Hepatic stellate cell (primary cell): ENCODE results near the gene KCNT1.
A peak's percentile ranks its signal among the peaks of the same experiment; 100 is the strongest.

Experiments used
- DNase-seq: peaks from one replicate; pipeline ENCODE4 v3.0.0; 2011; ENCODE audit warnings: low spot score

Gene KCNT1

DNA sequence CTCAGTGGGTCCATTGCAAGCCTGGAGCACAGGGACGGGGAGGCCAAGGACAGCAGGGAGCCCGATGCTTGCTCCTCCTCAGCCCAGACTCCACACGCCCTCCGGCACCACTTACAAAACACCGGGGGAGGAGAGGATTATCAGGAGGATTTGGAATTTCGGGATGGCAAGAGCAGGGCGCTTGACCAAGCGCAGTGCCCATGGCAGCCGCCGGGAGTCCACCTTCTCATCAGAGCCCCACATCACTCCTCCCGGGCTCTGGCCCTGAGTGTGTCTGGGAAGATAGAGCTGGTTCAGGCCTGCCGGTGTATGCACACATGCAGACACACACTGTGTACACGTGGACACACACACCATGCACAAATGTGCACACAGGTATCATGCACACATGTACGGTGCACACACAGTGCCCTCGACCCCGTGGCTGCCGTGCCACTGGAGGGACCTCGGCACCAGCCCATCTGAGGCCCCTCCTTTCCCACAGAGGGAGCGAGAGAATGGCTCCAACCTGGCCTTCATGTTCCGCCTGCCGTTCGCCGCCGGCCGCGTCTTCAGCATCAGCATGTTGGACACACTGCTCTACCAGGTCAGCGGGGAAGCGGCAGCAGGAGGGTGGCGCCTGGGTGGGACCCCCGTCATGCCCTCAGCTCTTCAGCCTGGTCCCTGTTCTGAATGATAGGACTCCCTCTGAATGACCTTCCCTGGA, 81.7 kb downstream of the KCNT1 start:
- no peak for DNase-seq

DNA sequence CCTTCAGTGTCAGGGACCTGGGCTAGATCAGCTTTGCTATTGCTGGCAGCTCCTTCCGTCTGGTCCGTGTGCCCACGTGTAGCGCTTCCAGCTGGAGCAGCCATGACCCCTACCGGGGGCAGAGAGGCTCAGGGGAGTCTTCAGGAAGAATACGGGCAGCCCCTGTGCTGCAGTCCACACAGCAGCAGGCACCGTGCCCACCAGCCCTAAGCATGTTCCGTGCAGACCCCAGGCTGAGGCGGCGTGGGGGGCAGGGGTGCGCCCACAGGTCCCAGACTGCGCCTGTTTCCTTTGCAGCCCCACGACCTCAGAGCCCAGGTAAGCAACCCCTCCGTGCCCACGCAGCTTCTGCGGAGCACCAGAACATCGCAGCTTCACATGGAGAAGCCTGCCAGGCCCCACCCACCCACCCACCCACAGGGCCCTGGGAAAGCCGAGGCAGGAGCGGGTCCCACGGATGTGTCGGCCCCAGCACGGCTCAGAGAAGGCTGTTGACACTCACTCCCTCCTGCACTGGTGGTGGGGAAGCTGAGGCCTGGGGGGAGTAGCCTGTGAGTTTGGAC, 83.1 kb downstream of the KCNT1 start:
- no peak for DNase-seq

DNA sequence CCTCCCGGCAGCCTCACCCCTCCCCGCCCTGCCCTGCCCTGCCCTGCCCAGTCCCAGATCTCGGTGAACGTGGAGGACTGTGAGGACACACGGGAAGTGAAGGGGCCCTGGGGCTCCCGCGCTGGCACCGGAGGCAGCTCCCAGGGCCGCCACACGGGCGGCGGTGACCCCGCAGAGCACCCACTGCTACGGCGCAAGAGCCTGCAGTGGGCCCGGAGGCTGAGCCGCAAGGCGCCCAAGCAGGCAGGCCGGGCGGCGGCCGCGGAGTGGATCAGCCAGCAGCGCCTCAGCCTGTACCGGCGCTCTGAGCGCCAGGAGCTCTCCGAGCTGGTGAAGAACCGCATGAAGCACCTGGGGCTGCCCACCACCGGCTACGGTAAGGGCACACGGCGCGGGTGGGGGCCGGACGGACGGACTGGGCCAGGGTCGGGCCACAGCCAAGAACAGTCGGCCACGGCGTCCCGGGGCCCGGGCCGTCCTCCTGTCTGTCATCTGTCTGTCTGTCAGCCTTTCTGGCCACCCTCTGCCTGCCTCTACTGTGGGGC, 84.2 kb downstream of the KCNT1 start:
- DNase-seq, result no peak

DNA sequence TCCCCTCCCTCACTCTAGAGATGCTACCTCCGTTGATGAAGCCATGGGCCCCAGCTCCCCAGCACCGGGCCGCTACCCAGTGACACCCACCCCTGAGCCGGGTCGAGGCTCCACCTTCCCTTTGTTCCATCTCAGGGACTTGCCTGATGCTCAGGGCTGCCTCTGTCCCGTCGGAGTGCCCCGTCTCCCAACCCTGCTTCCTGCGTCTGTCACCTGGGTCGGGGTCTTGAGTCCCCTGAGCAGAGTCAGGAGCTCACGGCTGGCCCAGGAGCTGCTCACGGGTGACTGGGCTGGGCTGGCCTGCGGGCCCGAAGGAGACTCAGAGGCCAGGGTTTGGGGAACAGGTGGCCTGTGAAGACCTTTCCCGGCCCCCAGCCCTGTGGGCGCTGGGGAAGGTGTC, 85.3 kb downstream of the KCNT1 start:
- DNase-seq, result no peak

DNA sequence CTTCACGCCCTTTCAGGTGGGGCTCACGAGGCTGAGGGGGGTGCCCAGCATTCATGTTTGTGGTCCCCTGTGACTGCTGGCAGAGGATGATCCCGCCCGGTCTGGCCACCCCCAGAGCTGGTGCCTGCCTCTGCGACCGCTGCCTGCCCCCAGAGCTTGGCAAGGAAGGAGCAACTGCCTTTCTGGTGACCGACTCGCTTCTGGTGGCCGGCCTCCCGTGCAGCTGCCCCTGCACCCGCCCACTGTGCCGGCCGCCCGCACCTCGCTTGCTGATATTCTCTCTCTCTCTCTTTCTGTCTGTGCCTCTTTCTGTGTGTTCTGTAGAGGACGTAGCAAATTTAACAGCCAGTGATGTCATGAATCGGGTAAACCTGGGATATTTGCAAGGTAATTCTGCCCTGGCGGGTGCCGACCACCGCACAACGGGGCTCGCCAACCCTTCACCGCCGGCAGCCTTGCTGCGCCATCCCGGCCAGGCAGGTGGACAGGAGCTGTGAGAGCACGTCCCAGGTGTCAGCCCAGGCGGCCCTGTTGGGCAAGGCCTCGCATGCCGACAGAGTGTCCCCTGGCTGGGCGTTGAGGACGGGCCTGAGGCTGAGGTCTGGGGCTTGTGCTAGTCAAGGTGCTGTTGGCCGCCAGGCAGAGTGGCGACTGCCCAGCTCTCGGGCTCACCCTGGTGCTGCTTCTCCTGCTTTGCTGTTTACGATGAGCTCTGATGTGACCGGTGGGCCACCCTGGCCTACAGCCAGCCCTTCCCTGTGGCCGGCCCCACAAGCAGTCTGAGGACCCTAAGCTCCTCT, 86.0 kb downstream of the KCNT1 start:
- no peak for DNase-seq

DNA sequence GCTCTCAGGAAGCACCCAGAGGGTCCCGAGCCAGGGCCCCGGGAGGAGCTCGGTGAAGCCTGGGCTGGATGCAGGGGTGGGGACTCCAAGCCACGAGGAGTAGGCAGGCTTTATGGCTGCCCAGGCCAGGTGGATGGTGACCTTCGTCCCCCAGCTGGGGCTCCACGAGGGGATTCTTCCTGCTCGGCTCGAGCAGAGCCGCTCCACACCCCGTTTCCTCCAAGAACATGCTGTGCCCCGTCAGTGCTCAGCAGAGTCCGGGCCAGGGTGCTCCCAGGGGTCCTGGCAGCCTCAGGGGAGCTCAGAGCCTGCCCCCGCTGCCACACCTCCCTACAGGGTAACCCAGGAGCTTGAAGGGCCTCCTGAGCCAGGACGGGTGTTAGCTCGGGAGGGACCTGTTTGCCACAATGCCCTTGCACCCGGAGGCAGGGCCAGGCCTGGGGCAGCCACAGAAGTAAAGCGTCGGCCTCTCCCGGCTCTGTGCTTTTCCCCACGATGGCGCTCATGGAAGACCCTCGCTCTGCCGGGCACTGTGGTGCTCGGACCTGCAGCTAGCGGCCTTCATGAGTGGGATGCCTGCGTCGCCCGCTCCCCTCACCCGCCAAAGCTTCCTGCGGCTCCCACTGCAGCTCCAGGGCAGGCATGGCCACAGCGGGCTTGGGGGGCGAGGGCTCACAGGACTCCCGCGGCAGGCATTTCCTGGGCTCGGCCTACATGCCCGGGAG, 86.8 kb downstream of the KCNT1 start:
- no peak for DNase-seq

DNA sequence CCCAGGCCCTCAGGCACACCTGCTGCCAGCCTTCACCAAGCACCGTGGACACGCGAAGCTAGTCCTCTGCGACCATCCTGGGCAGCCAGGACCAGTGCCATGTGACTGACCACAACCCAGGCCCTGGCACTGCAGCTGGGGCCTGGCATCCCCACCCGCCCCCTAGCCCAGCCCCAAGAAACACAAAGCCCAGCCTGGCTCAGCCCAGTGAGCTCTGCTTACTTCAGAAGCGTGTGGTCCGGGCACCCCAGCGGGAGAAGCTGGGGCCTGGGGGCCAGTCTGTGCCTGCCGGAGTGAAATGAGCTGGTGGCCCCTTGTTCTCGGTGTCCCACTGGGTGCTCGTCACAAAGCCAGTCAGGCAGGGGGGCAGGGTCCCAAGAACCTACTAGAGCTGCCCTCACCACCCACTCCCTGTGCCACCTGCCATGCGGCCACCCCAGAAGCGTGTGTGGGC, 87.9 kb downstream of the KCNT1 start:
- no peak for DNase-seq

DNA sequence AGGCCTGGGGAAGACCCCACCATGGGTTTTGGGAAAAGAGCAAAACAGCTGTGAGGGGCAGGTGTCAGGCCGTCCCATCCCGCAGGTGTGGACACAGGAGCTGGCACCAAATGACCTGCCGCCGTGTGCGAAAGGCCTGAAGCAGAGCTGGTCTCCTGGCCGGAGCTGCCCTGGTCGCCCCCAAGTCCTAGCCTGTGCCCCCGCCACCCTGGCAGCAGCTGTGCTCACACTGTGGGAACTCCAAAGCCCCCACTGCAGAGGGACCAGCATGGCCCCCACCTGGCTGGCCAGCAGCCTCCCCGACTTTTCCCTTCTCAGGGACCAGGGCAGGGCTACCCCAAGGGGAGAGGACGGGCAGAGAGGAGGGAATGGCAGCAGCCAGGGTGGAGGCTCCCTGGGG, 88.4 kb downstream of the KCNT1 start:
- DNase-seq, result no peak

DNA sequence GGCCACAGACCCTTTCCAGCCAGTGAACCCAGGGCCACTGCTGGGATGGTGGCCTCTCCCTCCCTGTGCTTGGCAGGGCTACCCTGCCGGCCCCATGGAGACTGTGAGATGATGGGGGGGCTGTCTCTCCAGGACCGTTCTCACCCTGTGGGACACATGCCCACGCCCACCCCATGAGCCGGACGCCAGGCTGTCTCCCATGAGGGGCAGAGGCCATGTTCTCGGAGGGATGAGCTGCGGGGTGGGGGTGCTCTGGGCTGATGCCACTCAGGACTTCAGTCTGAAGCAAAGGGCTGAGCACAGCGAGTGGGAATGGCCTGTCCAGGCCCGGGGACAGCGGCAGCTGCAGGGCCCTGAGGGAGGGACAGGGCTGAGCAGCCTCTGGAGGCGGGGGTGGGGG, 88.9 kb downstream of the KCNT1 start:
- DNase-seq, result no peak

DNA sequence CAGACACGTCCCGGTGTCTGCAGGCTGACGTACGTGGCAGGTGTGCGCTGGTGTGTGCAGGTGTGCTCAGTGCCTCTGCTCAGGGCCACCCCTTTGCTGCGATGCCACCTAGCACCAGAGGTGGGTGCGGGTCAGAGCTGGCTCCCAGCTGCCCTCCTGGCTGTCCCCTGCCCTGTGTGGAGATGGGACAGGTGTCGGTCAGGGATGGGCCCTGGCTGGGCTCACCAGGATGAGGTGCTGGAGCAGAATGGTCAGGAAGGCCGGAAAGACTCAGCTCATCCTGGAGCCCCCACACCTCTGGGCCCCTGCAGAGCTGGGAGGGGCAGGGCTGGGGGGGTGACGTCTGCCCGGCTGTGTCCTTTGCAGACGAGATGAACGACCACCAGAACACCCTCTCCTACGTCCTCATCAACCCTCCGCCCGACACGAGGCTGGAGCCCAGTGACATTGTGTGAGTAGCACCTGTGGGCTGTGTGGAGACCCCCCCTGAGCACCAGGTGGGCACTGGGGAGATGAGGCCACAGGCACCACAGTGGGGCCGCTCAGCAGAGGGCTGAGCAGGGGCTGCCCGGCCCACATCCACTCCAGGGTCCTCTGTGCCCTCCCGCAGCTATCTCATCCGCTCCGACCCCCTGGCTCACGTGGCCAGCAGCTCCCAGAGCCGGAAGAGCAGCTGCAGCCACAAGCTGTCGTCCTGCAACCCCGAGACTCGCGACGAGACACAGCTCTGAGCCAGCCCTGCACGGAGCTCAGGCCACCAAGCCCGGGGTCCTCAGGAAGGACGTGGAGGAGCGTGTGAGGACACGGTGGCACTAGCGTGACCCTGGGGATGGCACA, 89.7 kb downstream of the KCNT1 start:
- no peak for DNase-seq

DNA sequence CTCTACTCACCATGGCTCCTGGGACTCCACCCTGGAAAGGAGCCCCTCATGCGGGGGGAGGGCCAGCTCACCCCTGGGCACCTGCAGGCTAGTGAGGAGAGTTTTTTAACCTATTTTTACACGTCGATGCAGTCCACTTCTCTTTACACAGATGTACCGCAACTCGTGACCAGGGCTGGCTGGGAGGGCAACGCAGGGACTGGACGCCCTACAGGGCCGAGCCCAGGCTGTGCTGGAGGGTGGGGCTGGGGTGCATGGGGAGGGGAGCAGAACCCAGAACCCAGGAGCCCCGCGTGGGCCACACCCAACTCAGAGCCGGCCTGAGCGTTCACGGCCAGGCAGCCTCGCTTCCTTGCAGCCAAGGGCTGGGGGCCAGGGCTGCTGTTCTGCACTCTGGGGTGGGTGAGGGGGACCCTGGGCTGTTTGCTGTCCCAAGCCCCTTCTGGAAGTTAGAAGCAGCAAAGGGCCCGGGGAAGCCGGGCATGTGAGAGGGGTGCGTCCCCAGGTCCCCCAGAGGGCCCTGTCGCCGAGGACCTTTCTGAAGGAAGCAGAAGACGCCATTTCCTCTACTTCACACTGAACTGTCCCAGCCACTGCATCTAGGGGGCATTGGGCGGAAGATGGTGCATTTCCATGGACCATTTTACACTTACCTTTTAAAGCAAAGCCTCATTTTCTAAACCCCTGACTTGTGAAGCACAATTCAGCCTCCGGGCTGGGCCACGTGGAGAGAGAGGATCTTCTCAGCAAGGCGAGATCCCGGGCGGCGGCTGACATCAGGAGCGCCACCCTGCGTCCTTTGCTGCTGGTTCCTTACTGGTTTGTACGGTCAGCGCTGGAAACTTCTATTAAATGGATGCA, 90.5 kb downstream of the KCNT1 start:
- no peak for DNase-seq

DNA sequence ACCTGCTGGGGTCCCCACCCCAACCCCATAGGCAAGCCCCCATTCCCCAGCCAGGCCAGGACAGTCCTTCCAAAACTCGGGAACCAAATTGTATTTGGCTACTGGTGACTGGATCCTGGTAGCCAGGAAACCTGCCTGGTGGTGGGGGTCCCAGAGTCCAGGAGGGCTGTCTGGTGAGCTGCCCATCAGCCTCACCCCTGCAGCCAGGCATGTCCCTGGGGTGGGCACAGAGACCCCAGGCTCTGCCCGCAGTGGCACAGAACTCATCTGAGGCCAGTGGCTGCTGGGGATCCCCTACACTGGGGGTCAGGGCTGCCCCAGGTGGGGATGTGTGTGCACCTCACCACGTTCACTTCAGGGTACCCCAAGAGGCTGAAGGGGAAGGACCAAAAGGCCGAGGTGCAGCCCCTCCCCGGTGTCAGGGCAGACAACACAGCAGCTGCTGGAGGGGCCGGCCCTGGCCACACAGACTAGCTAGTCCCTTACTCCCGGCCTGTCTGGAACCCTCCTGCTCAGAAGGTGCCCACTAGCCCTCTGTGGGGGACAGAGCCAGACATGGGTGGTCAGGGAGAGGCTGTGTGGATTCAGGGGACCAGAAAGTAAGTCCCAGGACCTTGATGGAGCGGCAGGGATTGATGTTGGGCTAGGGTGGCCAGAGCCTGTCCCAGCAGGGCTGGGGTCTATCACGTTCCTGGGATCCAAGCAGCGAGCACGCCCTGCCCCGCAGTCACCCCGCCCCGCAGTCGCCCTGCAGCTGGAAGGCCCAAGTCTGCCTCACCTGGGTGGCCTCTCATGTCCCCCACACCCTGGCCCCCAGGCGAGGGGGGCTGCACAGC, 91.5 kb downstream of the KCNT1 start:
- no peak for DNase-seq

DNA sequence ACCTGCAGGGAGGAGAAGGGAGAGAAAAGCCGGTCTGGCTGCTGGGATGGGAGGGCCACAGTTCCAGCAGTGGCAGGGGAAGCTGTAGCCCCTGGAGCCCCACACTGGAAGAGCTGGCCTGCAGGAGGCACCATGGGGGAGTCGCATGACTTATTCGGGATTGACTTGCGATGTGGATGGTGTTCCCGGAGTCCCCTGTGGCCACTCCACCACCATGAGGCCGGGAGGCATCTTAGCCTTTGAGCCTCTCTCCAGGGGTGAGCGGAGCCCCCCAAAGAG, 92.0 kb downstream of the KCNT1 start:
- no peak for DNase-seq

DNA sequence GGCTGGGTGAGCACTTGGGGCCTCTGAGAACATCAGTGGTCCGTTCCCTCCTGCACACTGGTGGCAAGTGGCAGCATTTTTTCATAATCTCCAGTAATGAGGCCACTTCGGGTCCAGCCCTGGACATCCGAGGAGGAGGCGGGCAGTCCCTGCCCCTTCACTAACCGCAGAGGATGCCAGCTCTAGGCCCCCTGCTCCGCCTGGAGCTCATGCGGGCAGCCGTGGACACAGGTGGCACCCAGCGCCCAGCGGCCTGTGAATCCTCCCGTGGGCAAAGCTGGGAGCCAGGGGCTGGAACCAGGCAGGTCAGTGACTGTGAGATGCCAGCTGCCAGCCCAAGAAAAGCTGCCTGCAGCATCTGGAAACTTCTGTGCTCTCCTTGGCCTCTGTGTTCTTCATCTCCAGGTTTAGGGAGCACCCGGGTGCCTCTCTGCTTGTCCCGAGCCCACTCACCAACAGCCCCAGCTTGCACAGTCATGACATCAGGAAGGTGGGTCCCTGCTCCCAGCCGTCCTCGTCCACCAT, 92.4 kb downstream of the KCNT1 start:
- no peak for DNase-seq

DNA sequence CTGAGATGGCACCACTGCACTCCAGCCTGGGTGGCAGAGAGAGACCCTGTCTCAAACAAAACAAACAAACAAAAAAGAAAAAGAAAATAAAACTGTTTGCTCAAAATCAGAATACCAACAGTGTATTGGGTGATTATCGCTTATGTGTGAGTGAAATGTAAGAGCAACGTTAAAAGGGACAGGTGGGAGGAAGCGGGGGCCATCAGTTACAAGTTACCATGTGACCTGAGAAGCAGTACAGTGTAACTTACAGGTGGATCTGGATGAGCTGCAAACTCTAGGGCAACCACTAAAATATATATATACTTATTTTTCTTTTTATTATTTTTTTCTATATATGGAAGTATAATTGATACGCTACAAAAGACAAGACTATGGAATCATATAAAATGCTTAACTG, 93.4 kb downstream of the KCNT1 start:
- no peak for DNase-seq

DNA sequence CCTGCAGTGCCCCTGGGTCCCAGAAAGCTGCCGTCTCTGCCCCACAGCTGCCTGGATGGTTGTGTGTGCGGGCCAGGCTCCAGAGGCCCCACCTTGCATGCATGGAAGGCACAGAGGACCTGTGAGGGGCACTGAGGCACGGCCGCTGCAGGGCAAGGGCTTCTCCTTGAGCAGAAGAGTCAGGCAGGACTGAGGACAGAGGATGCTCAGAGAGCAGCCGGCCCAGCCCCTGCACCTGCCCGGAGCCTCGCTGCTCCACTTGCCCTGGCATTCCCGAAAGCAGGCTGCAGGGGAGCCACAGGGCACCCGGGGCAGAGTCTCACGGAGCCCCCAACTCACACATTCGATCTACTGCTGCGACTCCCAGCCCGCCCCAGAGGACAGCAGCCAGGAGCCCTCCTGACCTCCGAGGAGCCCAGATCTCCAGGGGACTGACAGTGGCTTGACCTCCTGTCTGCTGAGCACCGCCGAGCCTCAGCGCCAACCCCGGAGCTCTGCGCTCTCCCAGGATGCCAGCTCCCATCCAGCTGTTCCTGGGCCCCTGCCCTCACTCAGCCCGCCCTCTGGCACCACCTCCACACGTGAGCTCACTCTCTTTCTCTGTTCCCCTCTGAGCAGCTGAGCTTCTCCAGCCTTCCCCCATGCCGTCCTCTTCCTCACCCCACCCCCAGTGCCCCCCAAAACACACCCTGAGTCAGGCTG, 95.0 kb downstream of the KCNT1 start:
- DNase-seq, result no peak

DNA sequence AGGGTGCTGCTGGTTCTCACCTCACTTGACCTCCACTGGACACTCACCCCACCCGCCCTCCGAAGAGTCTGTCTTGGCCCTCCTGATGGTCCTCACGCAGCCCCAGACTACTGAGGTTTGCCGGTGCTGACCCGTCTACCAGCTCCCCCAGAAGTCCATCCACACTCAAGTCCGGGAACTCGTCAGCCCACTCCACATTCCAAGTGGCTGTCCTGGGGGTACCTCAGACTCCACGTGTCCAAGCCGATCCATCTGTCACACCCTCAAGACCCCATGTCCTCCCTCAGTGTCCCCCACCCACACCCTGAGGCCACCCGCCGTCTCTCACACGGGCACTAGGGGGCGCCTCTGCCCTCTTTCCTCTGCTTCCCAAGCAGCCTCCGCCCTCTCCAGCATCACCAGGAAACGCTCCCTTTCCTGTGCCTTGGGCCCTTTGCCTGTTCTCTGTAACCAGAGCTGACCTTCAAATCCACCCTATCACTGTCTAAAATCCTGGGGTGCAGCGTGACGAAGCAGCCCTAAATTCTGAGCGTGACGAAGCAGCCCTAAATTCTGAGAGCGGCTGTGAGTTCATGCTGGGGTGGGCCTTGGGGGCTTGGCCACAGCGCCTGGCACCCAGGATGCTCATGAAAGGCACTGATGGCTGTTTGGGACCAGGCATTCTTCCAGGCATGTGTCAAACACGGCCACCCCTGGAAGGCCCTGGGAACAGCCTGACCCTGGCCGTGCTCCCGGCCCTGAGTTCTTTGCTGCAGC, 95.7 kb downstream of the KCNT1 start:
- DNase-seq, result peak; percentile 89

DNA sequence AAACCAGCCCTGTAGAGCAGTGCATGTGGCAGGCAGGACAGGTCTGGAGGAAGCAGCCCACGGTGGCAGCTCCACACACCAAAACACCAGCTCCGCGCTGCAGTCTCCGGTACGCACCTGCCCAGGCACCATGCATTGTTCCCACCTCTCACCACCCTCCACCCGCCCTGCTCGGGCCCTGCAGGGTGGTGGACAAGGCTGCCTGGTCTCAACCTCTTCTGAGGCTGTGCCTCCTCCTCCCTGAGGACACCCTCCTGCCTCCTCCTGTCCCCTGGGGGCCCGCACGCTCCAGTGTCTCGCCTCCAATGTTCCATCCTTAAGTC, 96.2 kb downstream of the KCNT1 start:
- DNase-seq, result no peak
